Dedifferentiated amniotic fluid mesenchymal stem cell (primary cell): ENCODE data around the gene RNF180.

ENCODE experiments used
- DNase-seq: peaks from one replicate; pipeline ENCODE4 v3.0.0-alpha.2; 2016; ENCODE audit errors: extremely low spot score

The RNF180 gene

DNA sequence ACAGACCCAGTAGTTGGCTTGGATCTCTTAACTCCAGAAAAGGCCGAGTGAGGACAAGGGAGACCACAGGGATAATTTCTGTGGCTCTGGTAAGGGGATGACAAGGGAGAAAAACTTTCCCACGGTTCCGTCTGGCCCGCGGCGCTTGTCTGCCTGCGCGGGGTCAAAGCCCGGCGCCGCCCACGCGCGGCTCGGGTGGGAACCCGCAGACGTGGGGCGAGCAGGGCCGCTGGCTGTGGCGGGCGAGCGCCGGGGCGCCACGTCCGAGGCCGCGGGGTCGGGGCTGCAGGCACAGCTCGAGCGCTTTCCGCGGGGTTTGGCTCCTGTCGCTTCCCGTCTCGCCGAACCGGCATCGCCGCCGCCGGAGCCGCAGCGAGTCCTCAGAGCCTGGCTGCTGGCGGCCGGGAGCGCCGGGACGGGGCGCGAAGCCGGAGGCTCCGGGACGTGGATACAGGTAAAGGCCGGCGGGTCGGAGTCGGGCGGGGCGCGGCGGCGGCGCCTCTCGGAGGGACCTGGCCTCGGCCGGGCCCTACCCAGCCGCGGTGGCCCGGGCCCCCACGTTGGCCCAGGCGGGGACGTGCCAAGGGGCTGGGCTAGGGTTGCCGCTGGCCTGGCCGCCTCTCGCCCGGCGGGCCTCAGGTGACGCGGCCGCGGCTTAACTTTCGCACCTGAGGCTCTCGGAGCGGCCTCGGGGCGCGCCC is at the start of gene RNF180:
Gene RNF180 (plus strand): TSS at position 344 of the 701 bp plus-strand sequence. CDS start 34,965 bp downstream, outside the sequence.
- no peak for DNase-seq

GRCh38 chr5:64125521-64125920 is 40.1 kb upstream of the RNF180 start:
- DNase-seq = no peak

DNA sequence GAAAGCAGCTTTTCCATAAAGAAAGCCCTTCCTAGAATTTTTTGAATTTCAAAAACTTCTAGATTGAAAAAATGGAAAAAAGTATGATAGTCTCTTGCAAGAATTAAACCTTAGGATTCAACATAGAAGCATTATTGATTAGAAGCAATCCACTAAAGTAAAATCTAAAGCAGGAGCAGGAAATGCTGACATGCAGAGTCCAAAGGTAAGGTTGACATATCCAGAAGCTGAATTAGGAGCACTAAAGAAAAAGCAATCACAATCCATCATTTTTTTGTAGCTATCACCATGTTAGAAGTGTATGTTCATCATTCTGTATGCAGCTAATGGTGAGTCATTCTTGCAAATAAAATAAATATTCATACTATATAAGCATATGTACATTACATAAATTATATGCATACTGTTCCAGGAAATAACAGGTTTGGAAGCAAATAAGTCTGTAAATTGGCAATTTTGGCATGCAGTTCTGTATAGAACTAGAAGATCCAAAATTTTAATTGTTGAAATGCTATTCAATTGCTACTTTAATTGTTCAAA is 39.4 kb upstream of the RNF180 start:
- DNase-seq = no peak

DNA sequence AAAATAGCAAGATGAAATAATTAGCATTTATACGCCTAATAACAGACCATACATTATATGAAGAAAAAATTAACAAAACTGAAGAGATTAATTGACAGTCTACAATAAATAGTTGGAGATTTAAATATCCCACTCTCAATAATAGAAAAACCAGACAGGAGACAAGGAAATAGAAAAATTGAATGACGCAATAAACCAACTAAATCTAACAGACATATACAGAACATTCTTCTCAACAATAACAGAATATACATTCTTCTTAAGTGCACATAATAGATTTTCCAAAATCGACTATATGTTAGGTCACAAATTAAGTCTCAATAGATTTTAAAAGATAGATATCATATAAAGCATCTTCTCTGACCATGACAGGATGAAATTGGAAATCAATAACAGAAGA is 25.6 kb upstream of the RNF180 start:
- no peak for DNase-seq

- no peak for DNase-seq
Observed at GRCh38 chr5:64144425-64145215, 21.0 kb upstream of the RNF180 start.

- DNase-seq = no peak
Observed at GRCh38 chr5:64145216-64145895, 20.3 kb upstream of the RNF180 start.

DNA sequence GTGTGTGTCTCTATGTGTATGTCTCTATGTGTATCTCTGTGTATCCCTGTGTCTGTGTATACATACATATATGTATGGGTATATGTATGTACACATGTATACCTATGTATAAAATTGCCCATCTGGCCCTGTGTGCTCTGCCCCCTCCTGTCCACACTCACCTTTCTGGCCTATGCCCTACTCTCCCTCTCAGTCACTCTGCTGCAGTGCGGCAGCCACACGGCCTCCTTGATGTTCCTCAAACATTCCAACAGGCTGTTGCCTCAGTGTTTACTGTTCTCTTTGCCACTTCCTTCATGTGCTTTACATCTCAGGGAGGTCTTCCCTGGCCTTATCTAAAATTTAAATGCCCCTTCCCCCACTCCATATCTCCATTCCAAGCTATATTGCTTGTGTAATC is 18.3 kb upstream of the RNF180 start:
- no peak for DNase-seq

GRCh38 chr5:64147849-64148441 is 17.7 kb upstream of the RNF180 start:
- peak; percentile 57 for DNase-seq

- DNase-seq = no peak
Observed at GRCh38 chr5:64149268-64149667, 16.4 kb upstream of the RNF180 start.

GRCh38 chr5:64149857-64150521 is 15.7 kb upstream of the RNF180 start:
- no peak for DNase-seq

DNA sequence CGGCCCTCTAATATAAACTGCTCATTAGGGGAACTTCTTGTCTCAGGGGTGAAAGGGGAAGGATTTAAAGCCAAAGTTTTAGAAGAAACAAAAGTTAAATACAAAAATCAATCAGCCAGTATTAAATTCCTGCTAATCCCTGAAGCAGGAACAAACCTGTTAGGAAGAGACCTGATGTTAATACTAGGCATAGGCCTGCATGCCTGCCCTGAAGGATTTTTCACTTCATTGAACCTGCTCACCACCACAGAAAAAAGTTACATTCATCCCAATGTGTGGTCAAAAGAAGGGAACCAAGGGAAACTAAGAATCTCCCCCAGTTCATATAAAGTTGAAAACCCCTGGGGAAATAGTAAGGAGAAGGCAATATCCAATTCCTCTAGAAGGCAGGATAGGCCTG is 9.4 kb upstream of the RNF180 start:
- DNase-seq = no peak

DNA sequence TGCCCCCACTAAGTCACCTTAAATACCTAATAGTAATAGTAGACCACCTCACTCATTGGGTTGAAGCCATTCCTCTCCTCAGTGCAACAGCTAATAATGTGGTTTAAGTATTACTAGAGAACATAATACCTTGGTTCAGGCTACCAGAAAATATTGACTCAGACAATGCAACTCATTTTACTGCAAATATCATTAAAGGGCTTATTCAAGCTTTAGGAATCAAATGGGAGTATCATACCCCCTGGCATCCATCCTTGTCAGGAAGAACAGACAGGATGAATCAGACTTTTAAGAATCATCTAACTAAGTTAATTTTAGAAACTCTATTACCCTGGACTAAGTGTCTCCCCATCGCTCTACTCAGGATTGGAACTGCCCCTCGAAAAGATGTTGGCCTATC is 6.8 kb upstream of the RNF180 start:
- no peak for DNase-seq

- no peak for DNase-seq
Observed at GRCh38 chr5:64160201-64160600, 5.4 kb upstream of the RNF180 start.

DNA sequence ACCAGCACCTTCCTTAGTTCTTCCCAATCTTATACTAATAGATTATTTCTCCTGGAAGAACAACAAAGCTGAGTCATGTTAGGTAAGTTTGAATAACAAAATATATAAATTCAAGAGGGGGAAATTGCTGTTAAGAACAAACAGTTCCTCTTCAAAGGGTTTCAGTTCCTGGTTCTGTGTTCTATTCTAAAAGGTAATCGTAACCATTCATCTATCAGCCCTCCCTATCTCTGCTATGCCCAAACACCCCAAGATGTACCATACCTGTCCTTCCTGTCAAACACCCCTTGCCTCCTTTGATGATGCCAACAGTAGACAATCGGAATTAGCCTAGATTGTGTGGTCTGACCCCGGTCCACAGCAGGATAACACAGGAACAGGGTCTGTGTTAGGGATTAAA is 4.2 kb upstream of the RNF180 start:
- no peak for DNase-seq

- no peak for DNase-seq
Observed at GRCh38 chr5:64163135-64163534, 2.5 kb upstream of the RNF180 start.

GRCh38 chr5:64163746-64164145 is 1.9 kb upstream of the RNF180 start:
- no peak for DNase-seq

DNA sequence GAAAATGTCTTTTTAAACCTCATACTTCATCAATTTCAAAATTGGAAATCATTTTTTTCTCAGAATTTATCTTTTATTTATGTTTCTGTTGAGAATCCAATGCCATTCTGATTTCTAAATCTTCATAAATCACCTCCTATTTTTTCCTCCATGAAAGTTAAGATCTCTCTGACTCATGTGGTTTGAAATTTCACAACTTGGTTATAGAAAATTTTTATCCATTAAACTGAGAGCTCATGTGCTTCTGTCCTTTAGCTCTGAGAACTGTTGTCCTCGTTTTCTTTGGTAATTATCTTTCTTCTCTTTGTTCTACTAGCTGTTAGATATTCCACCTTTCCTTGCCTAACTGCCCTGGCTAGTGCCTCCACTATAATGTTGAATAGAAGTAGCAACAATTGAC is 1.5 kb upstream of the RNF180 start:
- no peak for DNase-seq

GRCh38 chr5:64165160-64165499 is 513 bp upstream of the RNF180 start:
- DNase-seq = no peak

DNA sequence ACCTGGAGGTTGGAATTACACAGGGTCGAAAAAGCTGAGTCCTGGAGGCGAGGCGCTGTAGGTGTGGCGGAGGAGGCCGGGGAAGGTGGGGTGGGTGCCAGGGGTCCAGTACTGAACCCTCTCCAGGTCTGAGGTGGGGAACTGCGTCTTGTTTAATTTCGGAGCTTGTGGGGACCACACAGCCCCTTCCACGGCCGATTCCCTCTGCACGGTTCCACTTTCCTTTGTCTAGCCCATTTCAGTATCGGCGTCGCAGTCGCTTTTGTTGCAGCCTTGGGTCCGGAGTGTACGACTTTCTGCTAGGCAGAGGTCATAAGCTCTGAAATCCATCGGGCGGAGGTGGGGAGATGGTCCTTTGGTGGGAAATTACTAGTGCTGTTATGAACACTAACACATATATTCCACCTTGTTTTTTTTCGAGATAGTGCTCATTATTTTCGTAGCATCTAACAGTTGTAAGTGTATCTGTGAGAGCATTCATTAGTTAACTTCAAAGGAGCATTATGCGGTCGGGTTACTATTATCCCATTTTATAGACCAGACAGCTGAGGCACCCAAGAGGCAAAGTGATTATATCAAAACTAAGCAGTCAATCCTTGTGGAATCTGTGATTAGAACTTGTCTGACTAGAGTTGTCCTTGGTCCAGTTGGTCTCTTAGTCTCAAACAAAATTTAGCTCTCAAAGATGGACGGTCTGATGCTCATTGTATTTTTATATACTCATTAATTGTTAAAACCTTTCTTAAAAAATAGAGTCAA is 737 bp downstream of the RNF180 start:
- no peak for DNase-seq

- DNase-seq = no peak
Observed at GRCh38 chr5:64176301-64176700, 10.7 kb downstream of the RNF180 start.
